DMS79 (cell line): ENCODE results near the gene COCH.
"Not testable (repeated sequence)": the region's sequence is repeated elsewhere in the genome, so short reads cannot be mapped to it uniquely, and the experiment has no call there.

Experiments
- DNase-seq: peaks from one replicate; lab custom pipeline; 2025; lab: John Stamatoyannopoulos, UW

COCH gene

DNA sequence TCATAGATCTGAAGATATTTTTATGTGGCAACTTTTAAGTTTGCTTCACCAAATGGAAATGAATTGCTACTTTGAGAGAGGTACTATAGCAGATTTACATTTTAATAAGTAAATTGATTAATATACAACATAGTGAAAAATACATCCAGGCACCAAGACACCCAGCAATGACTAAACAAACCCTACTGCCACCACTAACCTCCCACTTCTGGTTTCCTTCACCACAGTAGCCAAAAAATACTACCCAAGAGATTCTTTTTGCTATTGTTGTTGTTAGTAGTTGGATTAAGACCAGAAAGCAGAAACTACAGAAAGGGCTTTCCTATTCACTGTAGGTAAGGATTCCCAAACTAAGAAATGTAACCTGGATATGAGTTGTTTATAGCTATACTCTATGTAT is 54.1 kb downstream of the COCH start:
- DNase-seq = no peak

DNA sequence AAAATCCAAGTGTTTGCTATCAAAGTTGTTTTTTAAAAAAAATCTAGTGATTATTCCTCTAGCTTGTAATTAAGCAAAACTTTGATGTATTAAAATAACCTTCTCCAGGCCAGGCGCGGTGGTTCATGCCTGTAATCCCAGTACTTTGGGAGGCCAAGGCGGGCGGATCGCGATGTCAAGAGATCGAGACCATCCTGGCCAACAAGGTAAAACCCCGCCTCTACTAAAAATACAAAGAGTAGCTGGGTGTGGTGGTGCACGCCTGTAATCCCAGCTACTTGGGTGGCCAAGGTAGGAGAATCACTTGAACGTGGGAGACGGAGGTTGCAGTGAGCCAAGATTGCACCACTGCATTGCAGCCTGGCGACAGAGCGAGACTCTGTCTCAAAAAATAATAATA is 59.6 kb downstream of the COCH start:
- DNase-seq = not testable (repeated sequence)

DNA sequence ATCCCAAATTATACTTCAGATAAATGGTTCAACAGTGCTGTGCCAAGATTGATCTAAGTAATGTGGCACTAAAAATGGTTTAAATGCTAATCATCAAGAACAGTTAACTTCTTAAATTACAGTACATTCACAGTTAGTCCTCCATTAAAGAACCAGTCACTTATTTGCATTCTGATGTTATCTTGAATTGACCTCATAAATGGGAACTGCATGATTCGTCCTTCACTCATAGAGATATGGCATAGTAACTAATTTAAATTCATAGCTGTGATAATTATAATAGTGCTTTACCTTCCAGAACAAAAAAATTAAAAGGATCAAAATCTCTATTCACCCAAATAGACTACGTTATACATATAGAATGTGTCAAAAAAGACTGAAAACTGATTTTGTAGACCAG is 61.1 kb downstream of the COCH start:
- no peak for DNase-seq

DNA sequence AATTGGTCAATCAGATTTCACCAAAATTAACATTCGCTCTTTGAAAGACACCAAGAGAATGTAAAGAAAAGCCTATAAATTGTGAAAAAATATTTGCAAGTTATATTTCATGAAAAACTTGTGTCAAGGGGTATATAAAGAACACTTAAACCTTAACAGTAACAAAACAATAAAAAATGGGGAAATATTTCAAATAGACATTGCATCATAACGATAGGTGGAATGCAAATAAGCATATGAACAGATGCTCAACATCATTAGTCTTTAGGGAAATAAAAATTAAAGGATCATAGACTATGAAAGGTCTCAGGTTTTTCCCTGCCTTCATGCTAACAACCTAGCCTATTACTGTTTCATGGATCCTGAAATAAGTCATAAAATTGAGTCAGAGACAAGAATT is 64.3 kb downstream of the COCH start:
- no peak for DNase-seq
